Fibroblast of lung (primary cell): ENCODE results near the gene C1QL1. TPM values are rescaled to one million over a fixed set of nuclear protein-coding genes. Genes with fewer than 3 reads are reported as not detected.
"Not testable (repeated sequence)": the region's sequence is repeated elsewhere in the genome, so short reads cannot be mapped to it uniquely, and the experiment has no call there.

Source experiments
- DNase-seq, 2 donors: peaks; one replicate each; pipeline versions ENCODE4 v3.0.0 to v3.0.0-alpha.2; 2010; ENCODE audit warnings: low read depth in 2 of 2
- H2AFZ ChIP-seq: 2 replicates; pipeline ENCODE4 v1.5.1; 2012; ENCODE audit warnings: low read length, control low read depth, inconsistent platforms
- H3K27ac ChIP-seq: 2 replicates; pipeline ENCODE4 v1.5.1; 2011; ENCODE audit warnings: low read length, control low read depth; ENCODE audit not compliant: insufficient read depth
- H3K27me3 ChIP-seq: 2 replicates; pipeline ENCODE4 v1.5.1; 2011; ENCODE audit warnings: mild to moderate bottlenecking, low read length; ENCODE audit not compliant: control insufficient read depth, insufficient read depth
- H3K36me3 ChIP-seq: 2 replicates; pipeline ENCODE4 v1.5.1; 2011; ENCODE audit warnings: low read length; ENCODE audit not compliant: control insufficient read depth, insufficient read depth
- H3K4me1 ChIP-seq: 2 replicates; pipeline ENCODE4 v1.5.1; 2011; ENCODE audit warnings: low read length; ENCODE audit not compliant: control insufficient read depth, insufficient read depth; ENCODE audit errors: extremely low read depth
- H3K4me2 ChIP-seq: 2 replicates; pipeline ENCODE4 v1.5.1; 2011; ENCODE audit warnings: low read length, control low read depth; ENCODE audit not compliant: insufficient read depth; ENCODE audit errors: extremely low read depth
- H3K4me3 ChIP-seq, 4 experiments: fragments of 200-600 bp in 1 of 4; sonication (generic) in 1 of 4; replicated peaks in 1 of 4; 2 replicates each; pipeline ENCODE4 v1.5.1; 2011 to 2016; ENCODE audit warnings: low read length in 4 of 4, low read depth in 3 of 4, mild to moderate bottlenecking in 3 of 4, control low read depth in 2 of 4, inconsistent platforms in 1 of 4, mixed read lengths in 1 of 4; ENCODE audit not compliant: insufficient read depth in 1 of 4; ENCODE audit errors: control extremely low read depth in 1 of 4
- H3K79me2 ChIP-seq: 2 replicates; pipeline ENCODE4 v1.5.1; 2012; ENCODE audit warnings: mild to moderate bottlenecking, low read length, inconsistent platforms; ENCODE audit not compliant: control insufficient read depth, insufficient read depth
- H3K9ac ChIP-seq: 2 replicates; pipeline ENCODE4 v1.5.1; 2011; ENCODE audit warnings: mild to moderate bottlenecking, low read length, control low read depth; ENCODE audit not compliant: insufficient read depth
- H3K9me3 ChIP-seq: 2 replicates; pipeline ENCODE4 v1.5.1; 2012; ENCODE audit warnings: low read depth, low read length; ENCODE audit not compliant: control insufficient read depth, insufficient read depth
- H4K20me1 ChIP-seq: 2 replicates; pipeline ENCODE4 v1.5.1; 2011; ENCODE audit warnings: low read length; ENCODE audit not compliant: control insufficient read depth, insufficient read depth; ENCODE audit errors: extremely low read depth
- CTCF ChIP-seq, 2 donors: IDR thresholded peaks in 1 of 2; conservative IDR thresholded peaks in 1 of 2; 1 replicate in 1 of 2; 2 replicates in 1 of 2; pipeline ENCODE4 v1.5.1; 2011 to 2012; ENCODE audit warnings: low read length in 2 of 2, control low read depth in 1 of 2, inconsistent platforms in 1 of 2, low read depth in 1 of 2, mild to moderate bottlenecking in 1 of 2
- EZH2 ChIP-seq: IDR thresholded peaks from 2 replicates; pipeline ENCODE4 v1.5.1; 2012; ENCODE audit warnings: low read length, control low read depth, mild to moderate bottlenecking; ENCODE audit errors: missing control alignments
- polyA plus RNA-seq, 2 donors: library from polyadenylated mRNA; depleted of rRNA in 1 of 2; stranded (reverse) in 1 of 2; unstranded in 1 of 2; fragments of >200 nt; gene quantifications; 2 replicates each; pipeline ENCODE4 v1.2.1, GENCODE V29; 2011 to 2012; ENCODE audit warnings: missing spikeins in 1 of 2
- total RNA-seq: library from RNA; depleted of rRNA; stranded (reverse); fragments of >200 nt; gene quantifications from 2 replicates; pipeline ENCODE4 v1.2.1, GENCODE V29; 2014

C1QL1 gene
- total and polyA plus RNA-seq, 2 donors (not counting 1 experiment from before 2014, with no cell fraction given): 0.53 to 1.3 TPM

GRCh38 chr17:44952946-44953475, 15.1 kb downstream of the C1QL1 start:
- no peak overlapping the region for H3K4me3 ChIP-seq
- H3K36me3 ChIP-seq: no peaks in the 10 kb centered on the region
- DNase-seq: no peak
- H3K9me3 ChIP-seq: no peaks in the 10 kb centered on the region
- H3K4me2 ChIP-seq: no peak overlapping the region
- no peaks in the 10 kb centered on the region for H3K79me2 ChIP-seq
- H2AFZ ChIP-seq: no peak overlapping the region
- H3K4me1 ChIP-seq: peaks cover 3% of the 10 kb centered on the region
- no peak overlapping the region for H3K27ac ChIP-seq
- TF ChIP-seq EZH2 (no peak), CTCF (conservative IDR thresholded peaks at IDR 0.05 in 1 of 2, IDR thresholded peaks at IDR 0.05 in 1 of 2; ENCODE audit: low read depth in 1 of 2, low read length in 2 of 2) (no peak)
- peaks cover 3% of the 10 kb centered on the region for H3K27me3 ChIP-seq
- no peaks in the 10 kb centered on the region for H4K20me1 ChIP-seq
- H3K9ac ChIP-seq: no peak overlapping the region

DNA sequence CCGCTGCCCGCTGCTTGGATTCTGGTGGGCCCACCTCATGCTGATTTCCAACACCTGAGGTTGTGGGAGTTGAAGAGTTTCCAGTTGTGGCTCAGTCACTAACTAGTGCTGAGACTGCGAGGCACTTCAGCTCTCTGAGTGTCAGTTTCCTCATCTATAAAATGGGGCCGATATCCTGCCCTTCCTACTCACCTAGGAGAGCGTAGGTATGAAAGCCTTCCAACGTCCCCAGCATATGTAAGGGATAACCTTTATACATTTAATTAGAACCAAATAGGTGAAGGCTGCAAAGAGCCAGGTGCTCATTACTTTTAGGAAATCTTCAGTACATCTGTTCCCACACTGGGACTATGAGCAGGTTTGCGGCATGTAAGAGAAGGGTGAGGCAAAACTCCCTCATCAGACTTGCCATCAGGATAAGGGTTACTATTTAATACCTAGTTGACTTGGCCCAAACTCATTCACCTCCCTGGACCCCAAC, 19.7 kb downstream of the C1QL1 start:
- peak overlapping the region; percentile 96 for H3K4me2 ChIP-seq
- H3K79me2 ChIP-seq: peaks cover 41% of the 10 kb centered on the region
- no peaks in the 10 kb centered on the region for H3K36me3 ChIP-seq
- no peaks in the 10 kb centered on the region for H3K27me3 ChIP-seq
- no peak for DNase-seq
- H3K27ac ChIP-seq: peak overlapping the region; percentile 84
- peak overlapping the region; percentile 66 for H3K9ac ChIP-seq
- peak overlapping the region; percentile 95 for H2AFZ ChIP-seq
- H3K9me3 ChIP-seq: no peaks in the 10 kb centered on the region
- no peaks in the 10 kb centered on the region for H4K20me1 ChIP-seq
- H3K4me1 ChIP-seq: peaks cover 4% of the 10 kb centered on the region
- peak overlapping the region; percentile 58 to 83 (median 72) for H3K4me3 ChIP-seq
- TF ChIP-seq EZH2 (no peak), CTCF (conservative IDR thresholded peaks at IDR 0.05 in 1 of 2, IDR thresholded peaks at IDR 0.05 in 1 of 2; ENCODE audit: low read depth in 1 of 2, low read length in 2 of 2) (no peak)

DNA sequence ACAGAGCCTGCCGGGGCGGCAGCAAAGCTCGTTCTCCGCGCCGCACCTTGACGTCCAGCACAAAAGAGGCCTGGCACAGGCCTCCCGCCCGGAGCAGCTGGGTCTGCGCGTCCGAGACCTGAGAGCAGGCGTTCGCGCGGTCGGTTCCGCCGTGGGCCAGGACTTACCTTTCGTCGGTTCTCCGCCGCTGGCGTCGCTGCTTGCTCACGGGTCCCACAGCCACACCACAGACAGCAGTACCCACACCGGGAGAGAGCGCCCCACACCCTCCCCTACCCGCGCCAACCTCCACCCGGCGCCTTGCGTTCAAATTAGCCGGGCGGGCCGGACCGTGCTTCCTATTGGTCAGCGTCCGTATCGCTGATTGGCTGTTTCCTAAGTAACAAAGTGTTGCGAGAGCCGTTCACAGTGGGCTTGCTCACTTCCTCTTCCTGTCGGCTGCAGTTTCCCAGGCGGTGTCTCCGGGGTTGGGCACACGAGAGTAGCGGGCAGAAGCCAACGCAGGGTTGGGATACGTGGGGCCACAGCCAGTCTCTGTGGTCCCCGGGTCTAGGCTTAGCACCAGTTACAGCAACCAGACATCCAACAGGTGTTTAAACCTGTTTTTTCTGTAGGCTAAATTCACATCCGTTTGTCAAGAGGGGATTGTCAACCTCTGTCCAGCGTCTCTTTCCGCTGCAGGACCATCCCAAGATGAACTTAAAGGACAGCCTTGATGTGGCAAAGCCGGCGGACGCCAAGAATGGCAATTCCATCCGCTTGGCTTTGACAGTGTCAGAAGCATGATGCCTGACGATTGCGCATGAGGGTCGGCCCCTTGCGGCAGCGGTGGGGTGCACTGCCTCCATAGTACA, 20.4 kb downstream of the C1QL1 start, which contains the start of gene KIF18B:
KIF18B (minus strand) TSS at position 313 of the 854 bp plus-strand sequence. CDS start 11,429 bp downstream, outside the sequence.
- H3K79me2 ChIP-seq: peaks cover 47% of the 10 kb centered on the region
- peak; percentile 93 to 95 for DNase-seq
- TF ChIP-seq EZH2 (no peak), CTCF (conservative IDR thresholded peaks at IDR 0.05 in 1 of 2, IDR thresholded peaks at IDR 0.05 in 1 of 2; ENCODE audit: low read depth in 1 of 2, low read length in 2 of 2) (peak in 1 of 2 donors; percentile 3)
- no peaks in the 10 kb centered on the region for H3K9me3 ChIP-seq
- H4K20me1 ChIP-seq: no peaks in the 10 kb centered on the region
- H3K9ac ChIP-seq: peak within 1 kb of the TSS; percentile 66
- H3K27me3 ChIP-seq: no peaks in the 10 kb centered on the region
- peaks cover 4% of the 10 kb centered on the region for H3K4me1 ChIP-seq
- peak within 1 kb of the TSS; percentile 84 for H3K27ac ChIP-seq
- H3K4me3 ChIP-seq: peak within 1 kb of the TSS; percentile 58 to 83 (median 72)
- H2AFZ ChIP-seq: peak within 1 kb of the TSS; percentile 95
- H3K36me3 ChIP-seq: no peaks in the 10 kb centered on the region
- peak within 1 kb of the TSS; percentile 96 for H3K4me2 ChIP-seq

GRCh38 chr17:44945652-44946051, 22.5 kb downstream of the C1QL1 start:
- H3K9ac ChIP-seq, H2AFZ ChIP-seq, H3K4me2 ChIP-seq, H3K9me3 ChIP-seq, H3K36me3 ChIP-seq, H3K27ac ChIP-seq, H3K4me3 ChIP-seq, H3K27me3 ChIP-seq, DNase-seq, H4K20me1 ChIP-seq: not testable (repeated sequence)
- Histone ChIP-seq H3K4me1 (peaks cover 13% of the 10 kb centered on the region), H3K79me2 (peaks cover 65% of the 10 kb centered on the region)
